HG03469 (cell line): ENCODE results near the gene ZNF324.
A peak's percentile ranks its signal among the peaks of the same experiment; 100 is the strongest.
"Not testable (repeated sequence)": the region's sequence is repeated elsewhere in the genome, so short reads cannot be mapped to it uniquely, and the experiment has no call there.

Source experiments
- ATAC-seq: cut with Tn5 transposase; IDR thresholded peaks from one replicate; pipeline ENCODE4 v1.9.1; 2021; ENCODE audit warnings: mild to moderate bottlenecking, moderate library complexity, moderate number of reproducible peaks; ENCODE audit not compliant: unreplicated experiment

The ZNF324 gene

GRCh38 chr19:58470837-58471543 is 4.1 kb downstream of the ZNF324 start:
- not testable (repeated sequence) for ATAC-seq

- ATAC-seq = no peak
These were observed 4.9 kb downstream of the ZNF324 start for GRCh38 chr19:58471736-58472135.

GRCh38 chr19:58473775-58474174 is 6.9 kb downstream of the ZNF324 start:
- no peak for ATAC-seq

GRCh38 chr19:58474291-58474996 is 7.6 kb downstream of the ZNF324 start:
- ATAC-seq = no peak

GRCh38 chr19:58474997-58475713 is 8.3 kb downstream of the ZNF324 start:
- ATAC-seq = no peak

- ATAC-seq = peak; percentile 76
These were observed 9.0 kb downstream of the ZNF324 start, which contains the start of gene ZNF446 for GRCh38 chr19:58475714-58476497. Gene ZNF446 (plus strand): TSS chr19:58476352. CDS start chr19:58477219, 867 bp downstream.

GRCh38 chr19:58476498-58477015 is 9.7 kb downstream of the ZNF324 start:
- no peak for ATAC-seq

GRCh38 chr19:58477130-58477529 is 10.2 kb downstream of the ZNF324 start:
- ATAC-seq = no peak

- no peak for ATAC-seq
These were observed 11.0 kb downstream of the ZNF324 start for GRCh38 chr19:58477871-58478270.

GRCh38 chr19:58479303-58479702 is 12.4 kb downstream of the ZNF324 start:
- no peak for ATAC-seq

GRCh38 chr19:58479736-58480480 is 13.0 kb downstream of the ZNF324 start:
- ATAC-seq = no peak

- ATAC-seq = no peak
These were observed 13.6 kb downstream of the ZNF324 start for GRCh38 chr19:58480481-58480830.

- no peak for ATAC-seq
These were observed 14.0 kb downstream of the ZNF324 start for GRCh38 chr19:58480831-58481230.

GRCh38 chr19:58482372-58482771 is 15.5 kb downstream of the ZNF324 start:
- ATAC-seq = no peak

GRCh38 chr19:58483776-58484175 is 16.9 kb downstream of the ZNF324 start:
- ATAC-seq = no peak

- not testable (repeated sequence) for ATAC-seq
These were observed 17.5 kb downstream of the ZNF324 start for GRCh38 chr19:58484349-58484748.

- no peak for ATAC-seq
These were observed 24.5 kb downstream of the ZNF324 start for GRCh38 chr19:58491393-58491792.

- ATAC-seq = no peak
These were observed 25.4 kb downstream of the ZNF324 start for GRCh38 chr19:58492265-58492664.

- no peak for ATAC-seq
These were observed 30.8 kb downstream of the ZNF324 start for GRCh38 chr19:58497634-58498170.
